Neural crest cell (in vitro differentiated cells): ENCODE results near the gene SLC22A3. TPM values are rescaled to one million over a fixed set of nuclear protein-coding genes. Genes with fewer than 3 reads are reported as not detected.
"Not testable (repeated sequence)": the region's sequence is repeated elsewhere in the genome, so short reads cannot be mapped to it uniquely, and the experiment has no call there.

Experiments used
- DNase-seq: peaks from one replicate; pipeline ENCODE4 v3.0.0; 2021; ENCODE audit warnings: low read depth, mixed read lengths, low spot score
- H3K27ac Mint-ChIP-seq: one replicate; pipeline ENCODE4 v1.8.0; 2021; ENCODE audit warnings: mild to moderate bottlenecking, mixed read lengths; ENCODE audit not compliant: unreplicated experiment
- H3K27me3 Mint-ChIP-seq: 2 replicates; pipeline ENCODE4 v1.8.0; 2021; ENCODE audit warnings: low read depth, mild to moderate bottlenecking, mixed read lengths
- H3K36me3 Mint-ChIP-seq: 2 replicates; pipeline ENCODE4 v1.8.0; 2021; ENCODE audit warnings: low read depth, mild to moderate bottlenecking, mixed read lengths
- H3K4me1 Mint-ChIP-seq: 2 replicates; pipeline ENCODE4 v1.8.0; 2021; ENCODE audit warnings: mixed read lengths
- H3K4me3 Mint-ChIP-seq: one replicate; pipeline ENCODE4 v1.8.0; 2021; ENCODE audit warnings: mild to moderate bottlenecking, mixed read lengths
- H3K9me3 Mint-ChIP-seq: 2 replicates; pipeline ENCODE4 v1.8.0; 2021; ENCODE audit warnings: mixed read lengths
- total RNA-seq: library from RNA; stranded (reverse); gene quantifications from 2 replicates; pipeline ENCODE4 v1.2.1, GENCODE V29; 2021
- TF ChIP-seq, protein P1 (sequence below): fragments of 200-600 bp; sonication (generic); conservative IDR thresholded peaks from 2 replicates; pipeline ENCODE4 v1.5.0; 2021; ENCODE audit warnings: antibody characterized with exemption, mild to moderate bottlenecking

Gene SLC22A3
- total RNA-seq, 1 donor from 2014 or later: 0.12 TPM

DNA sequence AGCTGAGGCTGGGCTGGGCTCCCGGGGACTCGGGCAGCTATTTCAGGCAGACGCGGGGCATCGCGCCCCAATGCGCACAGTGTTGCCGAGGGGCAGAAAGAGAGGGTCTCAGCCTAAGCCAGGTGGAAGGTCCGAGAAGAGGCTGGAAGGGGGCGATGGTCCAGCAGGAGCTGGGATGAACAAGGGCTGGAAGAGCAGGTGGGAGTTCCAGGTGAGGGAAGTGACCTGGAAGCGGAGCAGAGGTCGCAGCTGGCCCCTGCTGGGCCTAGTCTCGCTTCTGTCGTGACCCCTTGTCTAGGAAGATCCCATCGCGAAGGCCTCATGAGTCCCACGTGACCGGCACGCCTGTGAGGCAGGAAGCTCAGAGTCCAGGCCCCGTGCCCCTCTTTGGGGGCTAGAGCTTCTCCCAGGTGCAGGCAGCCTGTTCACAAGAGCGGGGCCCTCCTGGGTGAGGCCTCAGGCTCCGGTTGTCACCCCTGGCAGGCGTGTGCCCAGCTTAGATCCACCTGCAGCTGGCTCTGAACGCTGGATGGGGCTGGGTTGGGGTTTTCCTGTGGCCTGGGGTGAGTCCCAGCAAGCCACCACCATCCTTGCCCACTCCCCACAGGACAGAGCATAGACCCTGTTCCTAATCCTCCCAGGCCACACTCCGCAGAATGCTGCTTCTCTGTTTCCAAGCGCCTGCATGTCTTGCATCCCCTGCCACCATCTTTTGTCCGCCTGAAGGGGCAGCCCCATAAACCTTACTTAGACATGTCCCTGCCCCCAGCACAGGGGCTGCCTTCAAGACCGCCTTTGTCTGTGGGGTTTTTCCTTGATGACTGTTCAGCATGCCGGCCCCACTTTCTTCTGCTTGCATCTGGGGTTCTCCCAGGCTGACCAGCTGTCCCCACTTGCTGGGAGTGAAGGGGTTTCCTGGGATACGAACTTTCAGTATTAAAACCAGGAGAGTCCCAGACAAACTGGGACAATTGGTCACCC is 15.1 kb downstream of the SLC22A3 start:
- Mint-ChIP-seq H3K36me3 (no peaks in the 10 kb centered on the region), H3K27me3 (peaks cover 7% of the 10 kb centered on the region), H3K9me3 (no peaks in the 10 kb centered on the region), H3K4me1 (no peaks in the 10 kb centered on the region), H3K4me3 (no peak overlapping the region), H3K27ac (no peak overlapping the region)
- DNase-seq: no peak
- TF ChIP-seq, protein P1, sequence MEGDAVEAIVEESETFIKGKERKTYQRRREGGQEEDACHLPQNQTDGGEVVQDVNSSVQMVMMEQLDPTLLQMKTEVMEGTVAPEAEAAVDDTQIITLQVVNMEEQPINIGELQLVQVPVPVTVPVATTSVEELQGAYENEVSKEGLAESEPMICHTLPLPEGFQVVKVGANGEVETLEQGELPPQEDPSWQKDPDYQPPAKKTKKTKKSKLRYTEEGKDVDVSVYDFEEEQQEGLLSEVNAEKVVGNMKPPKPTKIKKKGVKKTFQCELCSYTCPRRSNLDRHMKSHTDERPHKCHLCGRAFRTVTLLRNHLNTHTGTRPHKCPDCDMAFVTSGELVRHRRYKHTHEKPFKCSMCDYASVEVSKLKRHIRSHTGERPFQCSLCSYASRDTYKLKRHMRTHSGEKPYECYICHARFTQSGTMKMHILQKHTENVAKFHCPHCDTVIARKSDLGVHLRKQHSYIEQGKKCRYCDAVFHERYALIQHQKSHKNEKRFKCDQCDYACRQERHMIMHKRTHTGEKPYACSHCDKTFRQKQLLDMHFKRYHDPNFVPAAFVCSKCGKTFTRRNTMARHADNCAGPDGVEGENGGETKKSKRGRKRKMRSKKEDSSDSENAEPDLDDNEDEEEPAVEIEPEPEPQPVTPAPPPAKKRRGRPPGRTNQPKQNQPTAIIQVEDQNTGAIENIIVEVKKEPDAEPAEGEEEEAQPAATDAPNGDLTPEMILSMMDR: no peak

DNA sequence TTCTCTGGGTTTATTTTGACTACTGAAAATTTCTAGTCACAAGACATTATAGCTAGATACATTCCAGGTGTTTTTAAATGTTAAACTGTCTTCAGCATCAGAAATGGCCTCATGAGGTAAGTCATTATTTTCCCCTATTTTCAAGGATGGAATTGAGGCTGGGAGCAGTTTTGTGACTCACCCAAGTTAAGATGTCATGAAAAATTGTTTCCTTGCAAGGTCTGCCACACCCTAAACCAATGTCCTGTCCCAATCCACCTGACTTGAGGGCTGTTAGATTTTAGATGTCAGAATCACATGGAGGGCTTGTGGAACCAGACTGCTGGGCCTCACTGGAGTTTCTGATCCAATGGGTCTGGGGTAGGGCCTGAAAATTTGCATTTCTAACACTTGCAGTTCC is 16.9 kb downstream of the SLC22A3 start:
- peaks cover 9% of the 10 kb centered on the region for H3K27me3 Mint-ChIP-seq
- no peaks in the 10 kb centered on the region for H3K9me3 Mint-ChIP-seq
- no peaks in the 10 kb centered on the region for H3K36me3 Mint-ChIP-seq
- TF ChIP-seq, protein P1: no peak
- no peak overlapping the region for H3K27ac Mint-ChIP-seq
- no peak overlapping the region for H3K4me3 Mint-ChIP-seq
- no peaks in the 10 kb centered on the region for H3K4me1 Mint-ChIP-seq
- DNase-seq: no peak

DNA sequence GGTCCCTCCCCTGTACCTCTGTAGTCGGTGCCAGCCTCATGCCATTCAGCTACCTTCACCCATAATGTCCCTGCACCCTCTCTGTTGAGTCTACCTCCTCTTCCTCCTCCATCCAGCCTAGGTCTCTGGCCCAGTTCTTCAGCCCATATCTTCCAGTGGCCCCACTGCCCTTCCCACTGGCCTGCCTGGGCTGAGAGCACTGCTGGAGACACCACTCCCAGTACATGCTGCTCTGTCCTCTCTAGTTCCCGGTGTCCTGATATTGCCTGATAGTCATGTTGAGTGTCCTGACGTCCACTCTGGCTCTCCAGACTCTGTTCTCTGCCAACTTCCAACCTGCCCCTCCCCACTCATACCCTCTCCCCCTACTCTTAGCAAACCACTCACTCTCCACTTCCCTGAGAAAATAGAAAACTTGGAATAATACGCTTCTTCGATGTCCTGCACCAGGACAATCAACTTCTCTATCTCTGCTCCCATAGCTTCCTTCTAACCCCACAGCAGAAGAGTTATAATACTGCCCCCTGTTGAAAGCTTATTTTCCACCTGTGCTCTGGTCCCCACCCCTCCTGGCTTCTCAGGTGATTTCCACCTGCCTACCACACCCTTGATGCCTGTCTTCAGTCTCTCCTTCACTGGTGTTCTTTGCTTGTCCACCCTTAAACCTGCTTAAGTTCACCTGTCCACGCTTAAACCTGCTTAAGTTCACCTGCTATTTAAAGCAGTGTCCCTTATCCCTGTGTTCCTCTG is 19.8 kb downstream of the SLC22A3 start:
- Mint-ChIP-seq H3K9me3 (peaks cover 3% of the 10 kb centered on the region), H3K4me1 (no peaks in the 10 kb centered on the region), H3K27ac (no peak overlapping the region), H3K4me3 (no peak overlapping the region), H3K36me3 (no peaks in the 10 kb centered on the region), H3K27me3 (peaks cover 18% of the 10 kb centered on the region)
- no peak for DNase-seq
- TF ChIP-seq, protein P1: no peak

DNA sequence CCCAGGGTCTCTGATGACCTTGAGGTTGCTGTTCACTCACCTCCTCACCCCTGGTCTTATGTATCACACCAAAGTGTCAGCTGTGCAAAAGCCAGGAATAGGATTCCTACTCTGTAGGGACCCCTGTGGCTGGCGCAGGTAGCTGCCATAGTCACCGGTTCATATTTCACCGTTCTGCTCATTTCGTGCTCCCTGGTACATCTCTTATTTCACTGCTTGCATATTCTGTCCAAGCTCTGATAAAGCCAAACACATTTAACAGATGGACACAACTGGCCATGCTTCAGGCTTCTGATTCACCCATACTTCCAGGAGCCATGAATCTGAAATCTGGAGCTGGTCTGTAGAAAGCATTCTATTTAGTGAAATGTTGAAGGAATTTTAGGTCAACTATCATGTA is 20.5 kb downstream of the SLC22A3 start:
- Mint-ChIP-seq H3K27ac (no peak overlapping the region), H3K4me3 (no peak overlapping the region), H3K36me3 (no peaks in the 10 kb centered on the region), H3K27me3 (peaks cover 22% of the 10 kb centered on the region), H3K9me3 (peaks cover 3% of the 10 kb centered on the region), H3K4me1 (no peaks in the 10 kb centered on the region)
- no peak for DNase-seq
- TF ChIP-seq, protein P1: no peak

DNA sequence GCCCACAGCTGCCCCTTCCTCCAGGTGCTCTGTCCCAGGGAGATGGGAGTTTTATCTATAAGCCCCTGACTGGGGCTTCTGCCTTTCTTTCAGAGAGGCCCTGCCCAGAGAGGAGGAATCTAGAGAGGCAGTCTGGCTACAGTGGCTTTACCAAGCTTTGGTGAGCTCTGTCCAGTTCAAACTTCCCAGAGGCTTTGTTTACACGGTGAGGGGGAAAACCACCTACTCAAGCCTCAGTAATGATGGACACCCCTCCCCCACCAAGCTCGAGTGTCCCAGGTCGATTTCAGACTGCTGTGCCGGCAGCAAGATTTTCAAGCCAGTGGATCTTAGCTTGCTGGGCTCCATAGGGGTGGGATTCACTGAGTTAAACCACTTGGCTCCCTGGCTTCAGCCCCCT is 25.4 kb downstream of the SLC22A3 start:
- H3K36me3 Mint-ChIP-seq, H3K4me1 Mint-ChIP-seq, H3K4me3 Mint-ChIP-seq, H3K27ac Mint-ChIP-seq, H3K9me3 Mint-ChIP-seq, DNase-seq: not testable (repeated sequence)
- H3K27me3 Mint-ChIP-seq: peaks cover 15% of the 10 kb centered on the region
